OCI-LY3 (cell line): ENCODE data around the gene TTLL11.

Source experiments
- CTCF ChIP-seq: fragments of 200-600, 300-600 bp; sonication (generic); IDR thresholded peaks from 2 replicates; pipeline ENCODE4 v1.5.1; 2014; ENCODE audit warnings: antibody characterized with exemption, low read length, low read depth
- EZH2phosphoT487 ChIP-seq: fragments of 200-600 bp; shearing (Covaris generic); IDR thresholded peaks from 2 replicates; pipeline ENCODE4 v1.6.1; 2018; ENCODE audit warnings: antibody characterized with exemption, mixed run types, low read depth

- TF ChIP-seq EZH2phosphoT487 (no peak), CTCF (no peak)
Observed at GRCh38 chr9:121942866-121943382, 150.2 kb downstream of the TTLL11 start.
